ENCODE data around the gene SSH3.

SSH3 gene

GRCh38 chr11:67309166-67309565 is 5.8 kb downstream of the SSH3 start:
- Histone ChIP-seq H2AFZ (no peak overlapping the region), H3K27ac (no peak overlapping the region), H3K36me3 (ENCODE audit: control insufficient read depth, insufficient read depth, low read length) (no peaks in the 10 kb centered on the region), H3K9me3 (ENCODE audit: control insufficient read depth, low read length) (no peaks in the 10 kb centered on the region), H3K4me3 (ENCODE audit: low read depth, low read length) (no peak overlapping the region), H3K79me2 (no peaks in the 10 kb centered on the region), H3K4me2 (ENCODE audit: low read length) (no peak overlapping the region), H3K4me1 (no peaks in the 10 kb centered on the region), H3K9ac (no peak overlapping the region), H3K27me3 (ENCODE audit: control insufficient read depth, insufficient read depth, low read length) (no peaks in the 10 kb centered on the region)
- TF ChIP-seq CTCF (IDR thresholded peaks at IDR 0.05) = no peak

- Histone ChIP-seq H3K27me3 (ENCODE audit: control insufficient read depth, insufficient read depth, low read length) (no peaks in the 10 kb centered on the region), H3K27ac (no peak overlapping the region), H3K4me3 (ENCODE audit: low read depth, low read length) (no peak overlapping the region), H3K9ac (no peak overlapping the region), H3K9me3 (ENCODE audit: control insufficient read depth, low read length) (no peaks in the 10 kb centered on the region), H3K36me3 (ENCODE audit: control insufficient read depth, insufficient read depth, low read length) (no peaks in the 10 kb centered on the region), H3K79me2 (no peaks in the 10 kb centered on the region), H3K4me1 (no peaks in the 10 kb centered on the region), H3K4me2 (ENCODE audit: low read length) (no peak overlapping the region), H2AFZ (no peak overlapping the region)
- TF ChIP-seq CTCF (IDR thresholded peaks at IDR 0.05) = no peak
These were observed 6.3 kb downstream of the SSH3 start for GRCh38 chr11:67309661-67310061.

- Histone ChIP-seq H3K4me2 (ENCODE audit: low read length) (no peak overlapping the region), H3K4me1 (no peaks in the 10 kb centered on the region), H3K4me3 (ENCODE audit: low read depth, low read length) (no peak overlapping the region), H2AFZ (no peak overlapping the region), H3K79me2 (no peaks in the 10 kb centered on the region), H3K9me3 (ENCODE audit: control insufficient read depth, low read length) (no peaks in the 10 kb centered on the region), H3K9ac (no peak overlapping the region), H3K27me3 (ENCODE audit: control insufficient read depth, insufficient read depth, low read length) (no peaks in the 10 kb centered on the region), H3K27ac (no peak overlapping the region), H3K36me3 (ENCODE audit: control insufficient read depth, insufficient read depth, low read length) (no peaks in the 10 kb centered on the region)
- TF ChIP-seq CTCF (IDR thresholded peaks at IDR 0.05) = no peak
These were observed 7.1 kb downstream of the SSH3 start for GRCh38 chr11:67310246-67311050.

- Histone ChIP-seq H3K27ac (no peak overlapping the region), H2AFZ (no peak overlapping the region), H3K36me3 (ENCODE audit: control insufficient read depth, insufficient read depth, low read length) (no peaks in the 10 kb centered on the region), H3K9me3 (ENCODE audit: control insufficient read depth, low read length) (no peaks in the 10 kb centered on the region), H3K4me3 (ENCODE audit: low read depth, low read length) (no peak overlapping the region), H3K27me3 (ENCODE audit: control insufficient read depth, insufficient read depth, low read length) (no peaks in the 10 kb centered on the region), H3K9ac (no peak overlapping the region), H3K4me2 (ENCODE audit: low read length) (no peak overlapping the region), H3K79me2 (no peaks in the 10 kb centered on the region), H3K4me1 (no peaks in the 10 kb centered on the region)
- no peak for TF ChIP-seq CTCF (IDR thresholded peaks at IDR 0.05)
These were observed 7.8 kb downstream of the SSH3 start for GRCh38 chr11:67311051-67311555.
